NT2/D1 (cell line): ENCODE data around the gene KATNB1.

Source experiments
- DNase-seq: peaks from one replicate; pipeline ENCODE4 v3.0.0-alpha.2; 2011; ENCODE audit warnings: low read depth, low spot score
- H3K27me3 ChIP-seq: 2 replicates; pipeline ENCODE4 v1.6.0; 2011; ENCODE audit warnings: mild to moderate bottlenecking; ENCODE audit not compliant: insufficient read length, insufficient read depth
- H3K36me3 ChIP-seq: 2 replicates; pipeline ENCODE4 v1.6.1; 2011; ENCODE audit warnings: mild to moderate bottlenecking, low read length, mixed read lengths; ENCODE audit not compliant: insufficient read depth, insufficient read length
- H3K4me1 ChIP-seq: 2 replicates; pipeline ENCODE4 v1.5.1; 2011; ENCODE audit not compliant: insufficient read depth, insufficient read length
- H3K4me3 ChIP-seq: 2 replicates; pipeline ENCODE4 v1.5.1; 2011; ENCODE audit warnings: low read depth; ENCODE audit not compliant: insufficient read length
- H3K9ac ChIP-seq: 2 replicates; pipeline ENCODE4 v1.6.0; 2011; ENCODE audit warnings: low read depth; ENCODE audit not compliant: insufficient read length
- H3K9me3 ChIP-seq: 2 replicates; pipeline ENCODE4 v1.5.1; 2011; ENCODE audit warnings: mild to moderate bottlenecking, low read length; ENCODE audit not compliant: insufficient read depth
- SUZ12 ChIP-seq: IDR thresholded peaks from 2 replicates; pipeline ENCODE4 v1.6.1; 2011; ENCODE audit not compliant: insufficient read length, insufficient read depth; ENCODE audit errors: extremely low read depth
- YY1 ChIP-seq: IDR thresholded peaks from 2 replicates; pipeline ENCODE4 v1.6.1; 2011; ENCODE audit not compliant: insufficient read length, insufficient read depth
- ZNF274 ChIP-seq: IDR thresholded peaks from 2 replicates; pipeline ENCODE4 v1.6.1; 2011; ENCODE audit warnings: mild to moderate bottlenecking, low read depth, low read length

KATNB1 gene

DNA sequence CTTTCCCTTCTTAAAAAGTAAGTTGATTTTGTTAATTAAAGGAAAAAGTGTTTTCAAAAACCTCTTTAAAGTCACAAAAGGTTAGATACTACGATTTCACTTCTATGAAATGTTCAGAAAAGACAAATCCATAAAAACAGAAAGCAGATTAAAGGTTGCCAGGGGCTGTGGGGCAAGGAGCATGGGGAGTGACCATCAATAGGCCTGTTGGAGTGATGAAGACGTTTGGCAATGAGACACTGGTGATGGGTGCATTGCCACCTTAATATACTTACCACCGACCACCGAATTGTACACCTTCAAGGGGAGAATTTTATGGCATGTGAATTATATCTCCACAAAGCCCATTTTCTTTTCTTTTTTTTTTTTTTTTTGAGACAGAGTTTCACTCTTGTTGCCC, 47.5 kb downstream of the KATNB1 start:
- H3K27me3 ChIP-seq: no peaks in the 10 kb centered on the region
- peaks cover 20% of the 10 kb centered on the region for H3K4me1 ChIP-seq
- H3K9ac ChIP-seq: no peak overlapping the region
- TF ChIP-seq ZNF274 (no peak), YY1 (no peak), SUZ12 (no peak)
- DNase-seq: no peak
- H3K4me3 ChIP-seq: no peak overlapping the region
- H3K9me3 ChIP-seq: no peaks in the 10 kb centered on the region
- peaks cover 46% of the 10 kb centered on the region for H3K36me3 ChIP-seq

DNA sequence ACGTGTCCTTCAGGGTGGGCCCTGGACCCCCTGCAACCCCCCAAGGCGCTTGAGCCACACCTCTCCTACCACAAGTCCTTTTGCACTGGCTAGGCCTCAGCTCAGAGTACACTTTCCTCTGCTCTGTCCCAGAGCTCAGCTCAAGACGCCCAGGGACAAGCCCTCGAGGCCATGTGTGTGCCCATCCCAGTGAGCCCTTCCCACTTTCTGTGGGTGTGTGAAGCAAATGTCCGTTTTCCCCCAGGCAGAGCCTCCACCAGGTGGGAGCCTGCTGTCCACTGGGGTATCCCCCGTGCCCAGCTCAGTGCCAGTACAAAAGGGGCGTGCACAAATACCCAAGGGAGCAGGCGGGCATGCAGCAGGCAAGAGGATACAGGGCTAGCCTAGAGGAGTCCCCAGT, 48.3 kb downstream of the KATNB1 start:
- no peaks in the 10 kb centered on the region for H3K9me3 ChIP-seq
- TF ChIP-seq ZNF274 (no peak), YY1 (no peak), SUZ12 (no peak)
- peaks cover 54% of the 10 kb centered on the region for H3K36me3 ChIP-seq
- H3K4me3 ChIP-seq: no peak overlapping the region
- DNase-seq: no peak
- H3K27me3 ChIP-seq: no peaks in the 10 kb centered on the region
- peaks cover 20% of the 10 kb centered on the region for H3K4me1 ChIP-seq
- no peak overlapping the region for H3K9ac ChIP-seq

DNA sequence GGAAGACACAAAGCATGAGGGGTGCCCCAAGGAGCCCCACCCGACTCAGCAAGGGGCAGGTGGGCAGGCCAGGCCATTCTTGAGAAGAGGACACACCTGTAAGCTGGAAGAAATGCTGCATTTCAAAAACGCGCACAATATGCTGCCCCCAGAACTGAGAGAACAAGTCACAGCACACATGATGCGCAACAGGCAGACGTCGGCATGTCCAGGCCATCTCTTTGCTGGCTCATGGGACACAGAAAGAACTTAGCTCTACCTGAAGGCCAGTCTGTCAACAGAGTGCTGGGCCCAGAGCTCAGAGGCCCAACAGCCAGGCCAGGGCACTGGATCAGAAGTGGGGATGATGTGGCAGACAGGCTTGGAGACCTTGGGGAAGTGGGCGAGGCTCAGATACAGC, 48.8 kb downstream of the KATNB1 start:
- Histone ChIP-seq H3K4me1 (peaks cover 20% of the 10 kb centered on the region), H3K9me3 (no peaks in the 10 kb centered on the region), H3K4me3 (no peak overlapping the region), H3K36me3 (peaks cover 55% of the 10 kb centered on the region), H3K27me3 (no peaks in the 10 kb centered on the region), H3K9ac (no peak overlapping the region)
- DNase-seq: no peak
- TF ChIP-seq YY1 (no peak), ZNF274 (no peak), SUZ12 (no peak)

GRCh38 chr16:57785385-57785784, 49.8 kb downstream of the KATNB1 start:
- Histone ChIP-seq H3K4me3 (no peak overlapping the region), H3K27me3 (no peaks in the 10 kb centered on the region), H3K9me3 (no peaks in the 10 kb centered on the region), H3K36me3 (peaks cover 60% of the 10 kb centered on the region), H3K4me1 (peaks cover 20% of the 10 kb centered on the region), H3K9ac (no peak overlapping the region)
- TF ChIP-seq SUZ12 (no peak), YY1 (no peak), ZNF274 (no peak)
- no peak for DNase-seq

GRCh38 chr16:57785924-57786323, 50.4 kb downstream of the KATNB1 start:
- H3K36me3 ChIP-seq: peaks cover 65% of the 10 kb centered on the region
- no peak for DNase-seq
- no peak overlapping the region for H3K4me3 ChIP-seq
- TF ChIP-seq SUZ12: no peak
- no peak for TF ChIP-seq YY1
- no peak for TF ChIP-seq ZNF274
- no peak overlapping the region for H3K9ac ChIP-seq
- no peaks in the 10 kb centered on the region for H3K27me3 ChIP-seq
- peaks cover 20% of the 10 kb centered on the region for H3K4me1 ChIP-seq
- H3K9me3 ChIP-seq: no peaks in the 10 kb centered on the region

DNA sequence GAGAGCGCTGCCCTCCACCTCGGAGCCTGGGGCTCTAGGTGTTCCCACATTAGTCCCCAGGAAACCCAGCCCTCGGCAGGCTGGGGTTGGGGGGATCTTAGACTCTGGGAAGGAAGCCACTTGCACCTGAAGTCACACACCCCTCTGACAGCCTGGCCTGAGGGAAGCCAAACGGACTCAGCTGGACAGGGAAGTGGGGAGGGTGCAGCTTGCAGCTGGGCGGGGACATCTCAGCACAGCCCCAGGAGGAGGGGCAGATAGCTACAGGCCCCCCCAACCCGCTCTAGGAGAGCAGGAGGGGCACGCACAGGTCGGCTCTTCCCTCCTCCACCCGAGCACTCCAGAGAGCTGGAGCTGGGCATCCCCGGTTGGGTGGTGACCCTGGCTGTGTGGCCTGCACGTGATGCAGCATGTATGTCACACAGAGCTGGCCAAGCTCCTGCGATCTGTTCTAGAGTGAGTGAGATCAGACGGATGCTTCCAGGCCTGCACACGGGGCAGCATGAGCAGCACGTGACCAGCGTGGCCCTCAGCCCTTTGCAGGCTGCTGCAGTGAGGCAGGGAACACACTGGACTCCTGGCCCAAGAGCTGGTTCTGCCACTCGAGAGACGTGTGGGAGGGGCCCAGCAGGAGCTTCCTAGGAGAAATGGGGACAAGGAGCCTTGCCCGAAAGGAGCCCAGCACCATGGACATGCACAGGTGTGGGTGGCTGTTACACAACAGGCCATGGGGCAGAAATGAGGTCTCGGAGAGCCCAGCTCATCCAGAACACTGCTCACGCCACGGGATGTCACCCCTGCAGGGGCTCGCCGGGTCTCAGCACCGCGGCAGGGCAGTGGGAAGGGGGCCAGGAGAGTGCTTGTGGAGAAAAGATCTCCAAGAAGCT, 51.3 kb downstream of the KATNB1 start:
- no peak for DNase-seq
- Histone ChIP-seq H3K9me3 (no peaks in the 10 kb centered on the region), H3K4me1 (peaks cover 22% of the 10 kb centered on the region), H3K4me3 (no peak overlapping the region), H3K36me3 (peaks cover 64% of the 10 kb centered on the region), H3K9ac (no peak overlapping the region), H3K27me3 (no peaks in the 10 kb centered on the region)
- no peak for TF ChIP-seq SUZ12

- no peaks in the 10 kb centered on the region for H3K27me3 ChIP-seq
- H3K36me3 ChIP-seq: peaks cover 70% of the 10 kb centered on the region
- peaks cover 21% of the 10 kb centered on the region for H3K4me1 ChIP-seq
- no peak overlapping the region for H3K4me3 ChIP-seq
- no peaks in the 10 kb centered on the region for H3K9me3 ChIP-seq
- no peak for TF ChIP-seq ZNF274
- no peak for TF ChIP-seq SUZ12
- TF ChIP-seq YY1: no peak
- no peak overlapping the region for H3K9ac ChIP-seq
- no peak for DNase-seq
Observed at GRCh38 chr16:57787519-57787905, 51.9 kb downstream of the KATNB1 start.
